GM12892 (cell line): ENCODE data around the gene ANKS4B.

Source experiments
- POLR2A ChIP-seq: IDR thresholded peaks from 2 replicates; pipeline ENCODE4 v1.6.1; 2011; ENCODE audit warnings: low read depth, low read length, control low read depth
- POLR2AphosphoS5 ChIP-seq: IDR thresholded peaks from 2 replicates; pipeline ENCODE4 v1.6.1; 2011; ENCODE audit warnings: low read depth, low read length, control low read depth
- TAF1 ChIP-seq: IDR thresholded peaks from 2 replicates; pipeline ENCODE4 v1.6.1; 2011; ENCODE audit warnings: low read depth, mild to moderate bottlenecking, control low read depth, low read length, borderline replicate concordance

- TF ChIP-seq TAF1 (no peak), POLR2A (no peak), POLR2AphosphoS5 (no peak)
These were observed 38.8 kb downstream of the ANKS4B start for GRCh38 chr16:21272253-21272652.
